GM19372 (cell line): ENCODE measurements around the gene ZNF148.

Experiments
- ATAC-seq: cut with Tn5 transposase; IDR thresholded peaks from one replicate; pipeline ENCODE4 v1.9.1; 2021; ENCODE audit warnings: mild to moderate bottlenecking, low read depth, moderate library complexity; ENCODE audit not compliant: unreplicated experiment

The ZNF148 gene

GRCh38 chr3:125232401-125232800 is 142.7 kb downstream of the ZNF148 start:
- ATAC-seq, result no peak

- ATAC-seq, result no peak
Measured at GRCh38 chr3:125231895-125232294, 143.2 kb downstream of the ZNF148 start.

- ATAC-seq, result no peak
Measured at GRCh38 chr3:125229707-125230106, 145.4 kb downstream of the ZNF148 start.

DNA sequence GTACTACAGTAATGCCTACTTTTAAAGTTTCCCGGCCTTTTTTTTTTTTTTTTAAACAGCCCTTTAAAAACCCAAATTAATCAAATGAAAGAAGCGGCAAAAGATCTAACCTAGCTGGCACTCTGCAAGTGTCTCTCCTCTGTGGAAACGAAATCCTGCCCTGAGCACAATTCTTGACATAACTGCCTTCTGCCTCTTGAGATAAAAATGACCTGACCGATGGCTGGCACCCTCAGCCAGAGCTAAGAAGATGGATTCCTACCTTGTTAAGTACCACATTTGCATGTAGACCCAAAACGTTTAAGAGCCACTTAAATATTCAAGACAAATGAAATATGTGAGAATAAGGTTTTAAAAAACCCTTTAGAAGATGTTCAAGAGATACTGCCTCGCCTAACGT is 146.0 kb downstream of the ZNF148 start:
- ATAC-seq, result no peak

DNA sequence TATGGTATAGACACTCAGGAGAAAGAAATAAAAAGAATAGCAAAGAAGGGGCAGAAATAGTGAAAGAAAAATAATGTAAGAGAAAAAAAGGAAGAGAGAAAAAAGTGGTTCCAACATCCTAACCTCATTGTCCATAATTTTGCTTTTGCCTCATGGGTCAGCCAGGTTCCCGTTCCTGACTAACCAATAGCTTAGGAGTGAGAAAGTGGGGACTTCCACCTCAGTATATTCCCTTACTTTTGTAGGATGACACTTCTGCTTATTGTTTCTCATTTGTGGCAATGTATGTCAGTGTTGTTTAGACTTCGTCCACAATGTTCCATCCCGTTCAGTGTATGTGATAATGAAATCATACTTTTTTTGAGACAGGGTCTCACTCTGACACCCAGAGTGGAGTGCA is 153.3 kb downstream of the ZNF148 start:
- no peak for ATAC-seq

DNA sequence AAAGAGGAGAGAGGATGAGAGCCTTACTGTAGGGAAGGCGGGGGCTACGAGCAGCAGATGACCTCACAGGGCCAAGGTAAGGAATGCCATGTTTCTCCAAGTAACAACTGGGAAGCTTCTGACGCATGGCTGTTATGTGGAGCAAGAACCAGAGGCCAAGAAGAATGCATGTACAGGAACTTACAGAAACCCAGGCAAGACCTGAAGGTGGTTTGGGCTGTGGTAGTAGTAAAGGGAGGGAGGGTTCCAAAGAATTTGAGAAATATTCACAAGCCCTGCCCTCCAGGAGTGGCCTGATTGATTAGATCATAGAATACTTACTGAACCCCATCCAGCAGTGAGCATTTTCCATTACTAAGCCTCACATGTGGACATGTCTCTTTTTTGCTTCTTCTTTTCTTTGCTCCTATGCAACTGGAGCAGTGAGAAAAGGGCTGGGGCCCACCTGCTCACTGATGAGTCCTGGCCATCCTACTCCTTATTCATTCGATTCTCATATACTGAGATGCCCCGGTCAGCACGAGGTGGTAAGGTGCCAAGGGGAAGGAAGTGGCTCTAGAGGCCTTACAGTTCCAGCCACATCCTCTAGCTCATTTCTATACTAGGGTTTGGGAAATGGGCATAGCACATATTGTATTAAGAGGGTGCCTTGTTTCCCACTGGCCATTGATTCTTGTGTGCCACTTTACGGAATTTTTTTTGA is 154.2 kb downstream of the ZNF148 start:
- no peak for ATAC-seq

DNA sequence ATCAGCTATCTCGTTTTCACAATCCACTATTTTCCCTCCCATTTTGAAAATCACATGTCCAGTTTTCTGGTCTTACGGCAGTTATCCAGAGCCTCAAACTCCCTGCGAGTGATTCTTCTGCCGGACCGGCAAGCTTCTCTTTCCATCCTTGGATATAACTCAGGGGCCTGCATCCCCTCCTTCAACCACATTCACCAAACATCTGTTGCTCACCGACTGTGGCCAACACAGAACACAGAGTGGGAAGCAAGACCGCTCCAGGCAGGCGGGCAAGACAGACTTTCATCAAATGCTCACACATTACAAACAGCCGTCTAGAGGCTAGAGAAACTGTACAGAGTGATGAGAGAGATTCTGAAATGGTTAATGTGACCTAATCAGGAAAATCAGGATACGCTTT is 154.9 kb downstream of the ZNF148 start:
- no peak for ATAC-seq

DNA sequence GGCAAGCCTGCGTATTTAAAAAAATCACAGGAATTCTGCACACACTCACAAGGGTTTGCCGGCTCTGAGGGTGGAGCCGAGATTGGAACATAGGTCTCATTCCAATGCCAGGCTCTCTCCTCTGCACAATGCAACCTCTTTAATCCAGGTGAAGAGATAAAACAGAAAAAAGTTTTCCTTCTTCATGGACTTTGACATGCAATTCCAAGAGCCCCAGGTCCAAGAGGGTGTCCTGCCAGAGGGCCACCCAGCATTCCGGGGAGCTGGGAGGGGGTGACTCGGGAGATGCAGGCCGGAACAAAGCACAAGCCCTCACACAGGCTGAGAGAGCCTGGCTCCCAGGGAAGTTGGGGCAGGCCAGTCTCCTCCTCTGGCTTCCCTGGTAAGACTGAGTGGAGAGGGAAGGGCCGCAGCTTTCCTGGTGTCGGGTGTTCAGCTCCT is 155.8 kb downstream of the ZNF148 start:
- no peak for ATAC-seq

- no peak for ATAC-seq
Measured at GRCh38 chr3:125214738-125215137, 160.4 kb downstream of the ZNF148 start.

DNA sequence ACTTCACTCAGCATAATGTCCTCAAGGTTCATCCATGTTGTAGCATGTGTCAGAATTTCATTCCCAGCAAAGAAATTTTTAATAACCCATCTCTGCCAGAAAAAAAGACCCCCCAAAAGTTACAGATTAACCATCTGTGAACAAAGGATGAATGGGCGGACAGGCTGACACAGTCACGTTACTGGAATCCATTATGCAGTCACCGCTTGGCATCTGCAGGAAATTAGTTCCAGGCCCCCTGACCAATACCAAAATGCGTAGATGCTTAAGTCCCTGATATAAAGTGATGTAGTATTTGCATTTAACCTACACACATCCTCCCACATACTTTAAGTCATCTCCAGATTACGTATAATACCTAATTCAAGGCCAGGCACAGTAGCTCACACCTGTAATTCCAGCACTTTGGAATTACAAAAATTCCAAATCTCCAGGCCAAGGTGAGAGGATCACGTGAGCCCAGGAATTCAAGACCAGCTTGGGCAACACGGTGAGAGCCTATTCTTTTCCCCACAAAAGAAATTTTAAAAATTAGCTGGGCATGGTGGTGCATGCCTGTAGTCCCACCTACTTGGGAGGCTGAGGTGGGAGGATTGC is 161.1 kb downstream of the ZNF148 start:
- no peak for ATAC-seq

GRCh38 chr3:125213364-125213755 is 161.8 kb downstream of the ZNF148 start:
- ATAC-seq, result no peak

DNA sequence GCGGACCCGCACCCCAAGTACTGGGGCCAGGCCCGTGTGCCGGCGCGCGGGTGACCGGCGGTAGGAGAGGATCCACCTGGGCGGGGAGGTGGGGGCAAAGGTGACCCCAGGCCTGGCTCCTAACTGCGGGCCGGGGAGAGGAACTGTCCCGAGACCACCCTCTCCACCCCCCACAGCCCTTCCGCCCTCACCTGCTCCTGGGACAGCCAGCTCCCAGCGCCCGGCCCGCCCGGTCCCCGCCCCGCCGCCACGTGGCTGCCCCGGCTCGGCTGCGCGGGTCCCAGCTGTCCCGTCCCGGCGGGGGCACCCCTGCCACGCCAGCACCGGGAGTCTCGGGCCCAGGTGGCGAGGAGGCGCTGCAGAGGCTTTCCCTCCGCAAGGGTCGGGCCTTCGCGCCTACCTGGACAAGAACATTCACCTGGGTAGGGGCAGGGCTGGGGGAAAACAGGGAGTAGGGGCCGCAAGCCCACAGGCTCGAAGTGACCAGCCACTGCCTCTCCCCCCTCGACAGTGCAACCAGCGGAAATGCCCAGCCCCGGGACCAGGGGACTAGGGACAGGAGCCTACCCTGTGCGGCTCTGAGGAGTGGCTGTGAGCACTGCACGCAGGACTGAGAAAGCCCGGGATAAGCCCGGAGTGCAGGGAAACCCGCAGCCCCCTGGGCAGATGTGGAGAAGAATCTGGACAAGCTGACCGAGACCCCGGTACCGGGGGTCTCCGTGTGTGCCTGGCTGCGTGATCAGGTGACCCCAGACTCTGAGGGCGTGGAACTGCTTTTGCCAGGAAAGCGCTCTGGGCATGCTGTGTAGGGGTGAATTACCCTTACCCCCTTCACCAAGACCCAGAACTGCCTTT is 162.4 kb downstream of the ZNF148 start, which contains the start of gene SLC12A8:
TSS of gene SLC12A8 (minus strand) at position 240 of the 855 bp plus-strand sequence. CDS start 1,399 bp downstream, outside the sequence.
- no peak for ATAC-seq

- no peak for ATAC-seq
Measured at GRCh38 chr3:125212091-125212508, 163.0 kb downstream of the ZNF148 start.

- ATAC-seq, result no peak
Measured at GRCh38 chr3:125211523-125212090, 163.5 kb downstream of the ZNF148 start.

DNA sequence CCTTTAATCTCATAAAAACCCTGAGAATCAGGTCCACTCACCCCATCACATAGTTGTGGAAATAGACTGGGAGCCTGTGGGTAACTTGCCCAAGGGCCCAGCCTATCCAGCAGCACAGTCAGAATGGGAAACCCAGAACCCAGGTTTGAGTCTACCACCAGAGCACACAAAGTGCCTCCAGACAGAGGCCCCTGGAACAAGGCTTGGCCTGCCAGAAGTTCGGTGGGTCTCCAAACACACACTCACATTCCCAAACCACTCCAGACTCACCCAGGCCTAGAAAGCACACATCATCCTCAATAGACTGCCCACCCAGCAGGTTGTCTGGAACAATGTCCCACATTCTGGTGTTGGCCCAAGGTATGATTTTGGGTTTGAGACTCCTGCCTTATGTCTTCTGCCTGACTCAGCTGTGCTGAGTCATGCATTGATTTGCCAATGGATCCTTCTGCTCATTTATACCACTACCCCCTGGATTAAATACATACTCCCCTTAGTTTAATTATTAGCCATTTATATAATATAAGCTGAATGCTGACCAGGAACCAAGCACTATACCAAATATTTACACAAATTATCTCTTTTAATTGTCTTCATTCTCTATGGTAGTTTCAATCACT is 167.1 kb downstream of the ZNF148 start:
- ATAC-seq, result no peak

- ATAC-seq, result no peak
Measured at GRCh38 chr3:125207507-125207906, 167.6 kb downstream of the ZNF148 start.

DNA sequence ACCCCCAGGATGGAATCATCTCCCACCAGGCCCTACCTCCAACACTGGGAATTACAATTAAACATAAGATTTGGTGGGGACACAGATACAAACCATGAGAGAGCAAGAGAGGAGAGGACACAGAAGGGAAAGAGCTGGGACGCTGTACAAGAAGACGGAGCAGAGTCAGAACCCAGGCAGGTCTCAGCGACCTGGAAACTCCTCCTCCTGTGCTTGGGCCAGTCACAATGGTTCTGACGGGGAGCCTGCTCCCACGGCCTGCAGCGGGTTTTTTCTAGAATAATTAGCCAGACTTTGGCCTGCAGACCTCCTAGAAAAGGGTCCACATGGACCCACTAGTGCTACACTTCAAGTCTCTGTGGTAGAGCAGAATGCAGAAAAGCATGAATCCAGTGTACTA is 168.2 kb downstream of the ZNF148 start:
- no peak for ATAC-seq

DNA sequence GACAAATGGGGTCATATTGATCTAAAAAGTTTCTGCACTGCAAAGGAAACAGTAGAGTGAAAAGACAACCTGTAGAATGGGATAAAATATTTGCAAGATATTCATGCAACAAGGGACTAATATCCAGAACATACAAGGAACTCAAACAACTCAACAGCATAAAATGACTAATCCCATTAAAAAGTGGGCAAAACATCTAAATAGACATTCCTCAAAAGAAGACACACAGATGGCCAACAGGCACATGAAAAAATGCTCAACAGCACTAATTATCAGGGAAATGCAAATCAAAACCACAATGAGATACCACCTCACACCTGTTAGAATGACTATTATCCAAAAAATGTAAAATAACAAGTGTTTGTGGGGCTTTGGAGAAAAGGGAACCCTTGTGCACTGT is 171.4 kb downstream of the ZNF148 start:
- ATAC-seq, result no peak

- ATAC-seq, result no peak
Measured at GRCh38 chr3:125202197-125202596, 172.9 kb downstream of the ZNF148 start.

DNA sequence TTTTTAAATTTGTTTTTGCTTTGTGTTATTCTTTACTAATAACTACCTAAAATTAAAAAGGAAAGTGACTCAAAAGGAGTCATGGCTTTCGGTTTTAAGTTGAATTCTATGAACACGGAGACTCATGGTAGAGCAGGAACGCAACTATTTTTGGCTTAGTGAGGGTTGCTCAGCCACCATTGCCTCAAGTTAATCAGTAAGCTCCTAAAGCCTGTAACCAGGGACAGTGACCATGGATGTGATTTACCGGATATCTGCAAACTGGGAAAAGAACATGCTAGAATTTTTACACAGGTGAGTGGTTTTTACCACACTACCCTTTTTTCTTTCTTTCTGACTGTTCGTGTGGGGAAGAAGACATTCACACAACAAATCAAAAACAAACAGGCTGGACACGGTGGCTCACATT is 174.4 kb downstream of the ZNF148 start:
- ATAC-seq, result no peak
